ENCODE results near the gene ABHD11. TPM values are rescaled to one million over a fixed set of nuclear protein-coding genes. Genes with fewer than 3 reads are reported as not detected.

The ABHD11 gene
- total RNA-seq, 1 experiment from 2014 or later = 67.7 TPM

- CTCF ChIA-PET = interaction anchor here (0.7 to 1.2 kb wide), 5 partner anchors 27 to 84 kb away, joined by 3 to 4 read pairs (median 4); partner anchors contain the start of gene ABHD11
- Mint-ChIP-seq H3K4me3 (ENCODE audit: low read depth, unreplicated experiment) (peak within 1 kb of the TSS; percentile 88), H3K4me1 (ENCODE audit: low read depth, unreplicated experiment) (peaks cover 17% of the 10 kb centered on the region), H3K27ac (ENCODE audit: unreplicated experiment) (peak within 1 kb of the TSS; percentile 69), H3K27me3 (ENCODE audit: unreplicated experiment) (no peaks in the 10 kb centered on the region), H3K9me3 (ENCODE audit: low read depth, unreplicated experiment) (no peaks in the 10 kb centered on the region), H3K36me3 (ENCODE audit: insufficient read depth, unreplicated experiment) (peaks cover 37% of the 10 kb centered on the region)
- BruUV-seq (replicated peaks) = no TSS peak
- intact Hi-C loops (cut with micrococcal nuclease; ENCODE audit: unreplicated experiment) = loop anchor here (2.0 kb wide), 1 partner anchor 81 kb away; no protein-coding TSS in a partner anchor
- no peak for TF ChIP-seq CTCF (IDR thresholded peaks at IDR 0.05; ENCODE audit: unreplicated experiment)
- peak; percentile 95 for DNase-seq
Measured at GRCh38 chr7:73770002-73770859, 31.6 kb upstream of the ABHD11 start, which contains the start of gene CLDN3. CLDN3 (minus strand) TSS chr7:73770270; CDS start chr7:73770049, 221 bp downstream.

GRCh38 chr7:73769481-73770001 lies 30.9 kb upstream of the ABHD11 start:
- CTCF ChIA-PET = interaction anchor here (0.7 to 1.6 kb wide), 5 partner anchors 27 to 58 kb away, joined by 3 to 5 read pairs (median 4); partner anchors contain the start of gene ABHD11
- H3K9me3 Mint-ChIP-seq (ENCODE audit: low read depth, unreplicated experiment) = no peaks in the 10 kb centered on the region
- BruUV-seq (replicated peaks) = TSS peak; percentile 93
- H3K27me3 Mint-ChIP-seq (ENCODE audit: unreplicated experiment) = no peaks in the 10 kb centered on the region
- intact Hi-C loops (cut with micrococcal nuclease; ENCODE audit: unreplicated experiment) = loop anchor here (2.0 kb wide), 1 partner anchor 81 kb away; no protein-coding TSS in a partner anchor
- H3K4me1 Mint-ChIP-seq (ENCODE audit: low read depth, unreplicated experiment) = peaks cover 17% of the 10 kb centered on the region
- H3K4me3 Mint-ChIP-seq (ENCODE audit: low read depth, unreplicated experiment) = peak overlapping the region; percentile 88
- H3K36me3 Mint-ChIP-seq (ENCODE audit: insufficient read depth, unreplicated experiment) = peaks cover 37% of the 10 kb centered on the region
- peak overlapping the region; percentile 69 for H3K27ac Mint-ChIP-seq (ENCODE audit: unreplicated experiment)
- TF ChIP-seq CTCF (IDR thresholded peaks at IDR 0.05; ENCODE audit: unreplicated experiment) = no peak
- peak; percentile 53 for DNase-seq

GRCh38 chr7:73768641-73769480 lies 30.3 kb upstream of the ABHD11 start:
- Mint-ChIP-seq H3K4me1 (ENCODE audit: low read depth, unreplicated experiment) (peaks cover 17% of the 10 kb centered on the region), H3K27me3 (ENCODE audit: unreplicated experiment) (no peaks in the 10 kb centered on the region), H3K9me3 (ENCODE audit: low read depth, unreplicated experiment) (no peaks in the 10 kb centered on the region), H3K4me3 (ENCODE audit: low read depth, unreplicated experiment) (peak overlapping the region; percentile 88), H3K27ac (ENCODE audit: unreplicated experiment) (peak overlapping the region; percentile 83), H3K36me3 (ENCODE audit: insufficient read depth, unreplicated experiment) (peaks cover 37% of the 10 kb centered on the region)
- peak; percentile 9 for DNase-seq
- intact Hi-C loops (cut with micrococcal nuclease; ENCODE audit: unreplicated experiment) = no loop called here
- CTCF ChIA-PET = interaction anchor here (1.0 to 1.6 kb wide), 5 partner anchors 30 to 74 kb away, joined by 3 to 5 read pairs (median 4); partner anchors contain the start of genes ABHD11 and METTL27
- no peak for TF ChIP-seq CTCF (IDR thresholded peaks at IDR 0.05; ENCODE audit: unreplicated experiment)
- BruUV-seq (replicated peaks) = no TSS peak

Data from Calu3 (cell line).